Sigmoid colon (tissue), 3 donors: ENCODE results near the gene SCN9A.

ENCODE experiments used
- POLR2A ChIP-seq, 2 donors: fragments of 450-650 bp; IDR thresholded peaks; one replicate each; pipeline ENCODE4 v1.6.1; 2016; ENCODE audit warnings: antibody characterized with exemption in 2 of 2, mild to moderate bottlenecking in 2 of 2, moderate library complexity in 2 of 2
- TF ChIP-seq, protein P1 (sequence below), 4 experiments: fragments of 450-650 bp in 3 of 4; fragments of 200-600 bp in 1 of 4; IDR thresholded peaks; one replicate each; pipeline ENCODE4 v1.5.1; 2016 to 2019; ENCODE audit warnings: antibody characterized with exemption in 4 of 4, mild to moderate bottlenecking in 3 of 4, moderate library complexity in 2 of 4

GRCh38 chr2:166329465-166329864, 46.3 kb downstream of the SCN9A start:
- TF ChIP-seq, protein P1, sequence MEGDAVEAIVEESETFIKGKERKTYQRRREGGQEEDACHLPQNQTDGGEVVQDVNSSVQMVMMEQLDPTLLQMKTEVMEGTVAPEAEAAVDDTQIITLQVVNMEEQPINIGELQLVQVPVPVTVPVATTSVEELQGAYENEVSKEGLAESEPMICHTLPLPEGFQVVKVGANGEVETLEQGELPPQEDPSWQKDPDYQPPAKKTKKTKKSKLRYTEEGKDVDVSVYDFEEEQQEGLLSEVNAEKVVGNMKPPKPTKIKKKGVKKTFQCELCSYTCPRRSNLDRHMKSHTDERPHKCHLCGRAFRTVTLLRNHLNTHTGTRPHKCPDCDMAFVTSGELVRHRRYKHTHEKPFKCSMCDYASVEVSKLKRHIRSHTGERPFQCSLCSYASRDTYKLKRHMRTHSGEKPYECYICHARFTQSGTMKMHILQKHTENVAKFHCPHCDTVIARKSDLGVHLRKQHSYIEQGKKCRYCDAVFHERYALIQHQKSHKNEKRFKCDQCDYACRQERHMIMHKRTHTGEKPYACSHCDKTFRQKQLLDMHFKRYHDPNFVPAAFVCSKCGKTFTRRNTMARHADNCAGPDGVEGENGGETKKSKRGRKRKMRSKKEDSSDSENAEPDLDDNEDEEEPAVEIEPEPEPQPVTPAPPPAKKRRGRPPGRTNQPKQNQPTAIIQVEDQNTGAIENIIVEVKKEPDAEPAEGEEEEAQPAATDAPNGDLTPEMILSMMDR (IDR thresholded peaks at IDR 0.05): no peak
- TF ChIP-seq POLR2A (IDR thresholded peaks at IDR 0.05): no peak
